ENCODE results near the gene FGF1.
A peak's percentile ranks its signal among the peaks of the same experiment; 100 is the strongest.

Gene FGF1

DNA sequence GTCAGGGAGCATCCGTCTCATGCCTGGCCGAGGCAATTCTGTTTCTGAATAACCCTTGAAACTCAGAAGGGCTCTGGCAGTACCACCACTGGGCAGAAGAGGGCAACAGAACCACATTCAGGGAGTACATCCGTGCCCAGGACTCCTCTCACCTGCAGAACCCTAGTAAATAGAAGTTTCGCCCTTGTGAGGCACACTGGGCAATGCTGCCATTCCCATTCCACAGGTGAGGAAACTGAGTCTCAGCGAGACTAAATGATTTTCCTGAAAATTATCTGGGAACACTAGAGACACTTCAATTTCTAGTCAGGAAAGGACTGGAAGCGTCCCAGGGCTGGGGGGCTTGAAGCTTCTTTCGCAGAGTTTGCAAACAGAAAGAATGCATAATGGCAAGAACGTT, 74.7 kb downstream of the FGF1 start:
- peak; percentile 72 for DNase-seq (ENCODE audit: low spot score)

GRCh38 chr5:142610176-142611001, 75.5 kb downstream of the FGF1 start:
- DNase-seq (ENCODE audit: low spot score), result no peak

DNA sequence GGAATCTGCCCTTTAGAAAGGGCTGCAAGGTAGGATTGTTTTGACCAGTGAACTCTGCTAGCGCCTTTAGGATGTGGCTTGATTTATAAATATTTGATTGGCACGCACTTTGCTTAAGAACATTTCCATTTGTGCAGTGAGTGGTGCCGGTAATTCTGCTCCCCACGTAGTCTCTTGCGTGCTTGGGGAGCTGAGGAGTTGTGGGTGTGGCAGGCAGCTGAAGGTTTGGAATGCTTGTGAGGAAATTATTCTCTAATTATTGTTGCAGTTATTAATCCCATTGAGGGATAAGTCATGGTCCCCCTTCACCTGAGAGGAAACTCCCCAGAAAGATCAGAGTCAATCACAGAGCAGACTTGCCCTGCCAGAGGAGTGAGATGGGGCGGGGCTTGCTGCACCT, 76.7 kb downstream of the FGF1 start:
- DNase-seq (ENCODE audit: low spot score), result no peak

DNA sequence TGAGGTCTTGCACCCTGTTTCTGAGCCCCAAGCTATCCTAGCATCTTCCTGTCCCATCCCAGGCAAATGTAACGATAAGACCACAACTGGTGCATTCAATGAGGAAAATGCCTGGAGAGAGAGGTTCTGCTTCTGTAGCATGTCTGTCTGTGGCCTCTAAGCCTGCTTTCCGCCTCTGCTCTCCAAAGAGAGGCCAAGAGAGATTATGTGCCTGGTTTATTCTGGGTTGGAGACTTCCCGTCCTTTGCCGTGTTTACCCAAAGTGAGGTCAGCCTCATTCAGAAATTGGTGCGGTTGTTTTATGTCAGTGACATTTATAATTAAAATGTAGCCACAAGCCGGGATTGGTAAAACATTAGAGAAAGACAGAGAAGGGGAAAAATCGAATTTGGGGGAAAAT, 77.8 kb downstream of the FGF1 start:
- no peak for DNase-seq (ENCODE audit: low spot score)

DNA sequence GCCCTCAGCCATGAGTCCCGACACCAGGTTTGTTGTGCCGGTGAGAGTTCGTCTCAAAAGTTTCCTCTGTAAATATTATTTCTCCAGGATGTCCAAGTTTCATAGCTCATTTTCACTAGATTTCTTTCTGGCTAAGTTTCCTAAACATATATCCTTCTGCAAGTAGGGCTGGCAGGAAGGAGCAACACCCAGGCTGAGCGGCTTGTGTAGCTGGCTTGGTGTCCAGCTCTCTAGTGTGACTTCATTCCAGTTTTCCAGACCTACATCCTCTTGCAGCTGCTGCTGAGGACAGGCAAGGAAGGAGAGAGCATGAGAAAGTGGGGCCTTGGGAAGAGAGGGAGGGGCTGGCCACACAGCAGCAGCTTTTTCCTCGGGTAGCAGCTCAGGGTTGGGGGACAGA, 80.3 kb downstream of the FGF1 start:
- DNase-seq (ENCODE audit: low spot score), result no peak

- DNase-seq (ENCODE audit: low spot score), result peak; percentile 50
Measured at GRCh38 chr5:142602720-142603245, 83.1 kb downstream of the FGF1 start.

GRCh38 chr5:142601432-142601831, 84.5 kb downstream of the FGF1 start:
- no peak for DNase-seq (ENCODE audit: low spot score)

GRCh38 chr5:142600611-142601358, 85.1 kb downstream of the FGF1 start:
- DNase-seq (ENCODE audit: low spot score), result no peak

GRCh38 chr5:142600092-142600491, 85.8 kb downstream of the FGF1 start:
- DNase-seq (ENCODE audit: low spot score), result no peak

DNA sequence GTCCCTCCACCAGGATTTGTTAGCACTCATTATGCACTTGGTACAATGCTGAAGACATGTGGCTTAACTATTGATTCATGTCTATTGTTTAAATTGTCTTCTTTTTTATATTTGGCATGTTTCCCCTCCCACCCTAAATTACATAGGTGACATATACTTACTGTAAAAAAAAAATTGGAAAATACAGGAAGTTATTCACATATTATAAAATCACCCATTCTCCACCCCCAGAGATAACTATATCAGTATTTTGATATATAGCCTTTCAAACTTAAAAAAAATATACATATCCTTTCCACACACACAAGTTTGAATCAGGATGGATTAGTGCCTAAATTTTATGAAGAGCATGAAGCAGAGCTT, 87.6 kb downstream of the FGF1 start:
- no peak for DNase-seq (ENCODE audit: low spot score)

- DNase-seq (ENCODE audit: low spot score), result peak; percentile 68
Measured at GRCh38 chr5:142597546-142598337, 88.1 kb downstream of the FGF1 start.

- no peak for DNase-seq (ENCODE audit: low spot score)
Measured at GRCh38 chr5:142597025-142597424, 88.9 kb downstream of the FGF1 start.

DNA sequence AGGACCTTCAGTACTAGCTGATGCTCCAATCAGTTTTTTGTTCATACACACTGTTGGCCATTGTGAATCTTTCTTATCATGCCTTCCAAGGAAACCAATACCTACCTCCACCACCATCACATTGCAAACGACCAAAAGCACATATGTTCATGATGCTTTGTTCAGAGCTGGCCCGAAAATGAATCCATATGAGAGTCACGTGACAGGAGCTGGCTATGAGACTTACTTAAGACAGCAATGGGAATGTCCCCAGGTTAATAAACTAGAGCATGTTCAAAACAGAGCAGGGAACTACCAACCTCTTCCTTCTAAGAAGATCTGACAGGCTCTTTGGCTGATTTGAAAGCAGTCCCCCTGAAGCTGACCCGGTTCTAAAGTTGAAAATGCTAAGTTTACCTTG, 93.5 kb downstream of the FGF1 start:
- no peak for DNase-seq (ENCODE audit: low spot score)

DNA sequence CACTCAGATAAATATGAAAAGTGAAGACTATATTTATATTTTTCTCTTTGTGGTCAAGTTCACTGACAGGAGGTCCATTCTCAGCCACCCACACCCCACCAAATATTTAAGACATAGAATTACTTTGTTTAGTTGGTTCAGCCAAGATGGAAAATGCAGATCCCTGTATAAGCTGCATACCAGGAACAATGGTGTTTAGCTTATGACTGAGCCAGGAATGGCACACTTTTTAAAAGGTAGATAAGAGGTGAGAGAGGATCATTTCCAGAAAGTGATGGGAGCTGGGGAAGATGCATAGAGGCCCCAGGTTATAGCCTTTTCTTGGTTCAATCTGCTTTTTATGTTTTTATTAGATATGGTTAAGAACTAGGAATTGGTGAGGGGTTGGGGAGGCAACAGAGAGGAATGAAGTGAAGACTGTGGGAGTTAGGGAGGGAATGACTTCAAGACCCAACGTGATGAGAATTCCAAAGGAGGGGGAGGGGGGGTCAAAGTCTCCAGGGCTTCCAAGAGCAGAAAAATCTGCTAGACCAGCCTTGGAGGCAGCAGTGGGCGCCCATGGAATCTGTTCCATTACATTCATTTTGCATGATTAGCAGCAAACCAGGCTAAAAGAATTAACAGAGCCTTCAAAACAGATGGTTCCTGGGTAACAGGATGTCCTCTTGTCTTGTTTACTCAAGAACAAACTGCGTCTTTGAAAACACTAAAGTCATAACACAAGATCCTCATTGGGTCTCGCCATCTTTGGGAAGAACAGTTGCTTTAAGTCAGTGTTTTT, 95.2 kb downstream of the FGF1 start:
- no peak for DNase-seq (ENCODE audit: low spot score)

GRCh38 chr5:142589720-142590119, 96.2 kb downstream of the FGF1 start:
- no peak for DNase-seq (ENCODE audit: low spot score)

DNA sequence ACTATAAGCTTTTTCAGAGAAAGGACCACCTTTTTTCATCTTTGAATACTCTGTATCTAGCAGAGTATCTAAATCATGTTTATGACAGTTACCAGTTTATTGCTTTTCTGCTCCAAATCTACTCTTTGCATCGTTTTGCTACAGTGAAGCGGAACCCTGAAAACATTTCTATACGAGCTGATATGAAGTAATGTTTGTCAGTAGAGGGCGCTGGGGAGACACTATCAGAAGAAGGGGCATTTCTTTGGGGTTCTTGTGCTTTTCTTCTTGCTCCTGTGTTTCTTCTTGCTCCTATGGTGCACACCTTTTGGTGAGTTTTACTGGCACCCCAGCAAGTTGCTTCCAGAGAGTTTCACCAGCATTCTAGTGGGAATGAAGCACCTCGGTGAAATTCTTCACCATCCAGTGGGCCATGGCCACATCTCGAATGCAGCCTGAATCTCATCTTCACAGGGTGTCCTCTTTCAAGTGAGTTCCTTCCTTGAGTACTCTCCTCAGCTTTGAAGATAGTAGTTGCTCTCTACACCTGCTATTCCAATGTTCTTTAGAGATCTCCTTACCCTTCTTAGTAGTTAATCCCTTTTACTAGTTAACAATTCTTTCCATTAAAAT, 98.4 kb downstream of the FGF1 start:
- DNase-seq (ENCODE audit: low spot score), result peak; percentile 18

GRCh38 chr5:142586552-142586951, 99.3 kb downstream of the FGF1 start:
- no peak for DNase-seq (ENCODE audit: low spot score)

DNA sequence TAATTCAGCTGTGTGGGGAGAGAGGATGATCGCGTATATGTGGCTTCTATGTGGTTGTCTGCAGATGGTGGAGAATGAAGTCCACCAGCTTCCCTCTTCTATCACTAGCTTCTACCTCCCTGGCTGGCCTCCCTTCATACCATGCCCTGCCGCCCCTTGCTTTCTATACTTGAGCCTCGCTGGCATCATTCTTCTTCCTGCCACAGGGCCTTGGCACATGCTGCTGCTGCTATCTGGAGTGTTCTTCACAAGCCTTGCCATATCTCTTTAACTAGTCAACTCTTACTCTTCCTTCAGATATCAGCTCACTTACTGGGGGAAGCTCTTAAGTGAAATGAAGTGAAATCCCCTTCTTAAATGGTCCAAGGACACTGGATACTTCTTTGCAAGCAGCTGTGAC, 100.4 kb downstream of the FGF1 start:
- no peak for DNase-seq (ENCODE audit: low spot score)

DNA sequence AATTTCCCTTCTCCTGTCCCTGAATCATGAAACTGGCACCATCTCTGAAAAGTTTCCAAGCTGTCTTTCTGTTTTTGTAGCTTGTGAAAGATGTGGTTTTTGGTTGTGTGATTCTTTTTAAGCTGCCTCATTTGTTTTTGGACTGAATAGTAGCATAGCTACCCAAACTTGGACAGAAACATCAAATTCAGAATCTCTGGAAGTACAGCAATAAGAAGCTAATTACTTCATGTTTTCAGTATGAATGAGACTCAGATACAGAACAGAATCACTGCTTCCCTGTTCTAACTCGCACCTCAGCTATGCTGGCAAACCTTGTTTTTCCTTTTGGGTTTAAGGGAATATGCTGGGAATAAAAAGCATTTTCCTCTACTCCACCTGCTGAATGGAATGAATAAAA, 101.0 kb downstream of the FGF1 start:
- no peak for DNase-seq (ENCODE audit: low spot score)

DNA sequence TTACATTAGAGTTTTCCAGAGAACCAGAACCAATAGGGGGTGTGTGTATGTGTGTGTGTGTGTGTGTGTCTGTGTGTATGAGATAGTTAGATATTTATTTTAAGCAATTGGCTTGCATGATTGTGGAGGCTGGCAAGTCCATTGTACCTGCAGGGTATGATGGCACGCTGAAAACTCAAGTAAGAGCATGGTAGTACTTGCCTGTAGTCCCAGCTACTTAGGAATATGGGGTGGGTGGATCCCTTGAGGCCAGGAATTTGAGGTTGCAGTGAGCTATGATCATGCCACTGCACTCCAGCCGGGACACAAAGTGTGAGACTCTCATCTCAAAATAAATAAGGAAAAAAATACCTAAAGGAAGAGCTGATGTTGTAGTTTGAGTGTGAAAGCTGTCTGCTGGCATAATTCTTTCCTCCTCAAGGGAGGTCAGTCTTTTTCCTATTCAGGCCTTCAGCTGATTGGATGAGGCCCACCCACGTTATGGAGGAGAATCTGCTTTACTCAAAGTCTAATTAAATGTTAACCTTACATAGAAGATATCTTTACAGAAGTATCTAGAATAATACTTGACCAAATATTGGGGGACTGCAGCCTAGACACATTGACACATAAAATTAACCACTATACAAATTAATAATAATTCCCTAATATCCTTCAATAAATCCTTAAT, 107.6 kb downstream of the FGF1 start:
- no peak for DNase-seq (ENCODE audit: low spot score)

DNA sequence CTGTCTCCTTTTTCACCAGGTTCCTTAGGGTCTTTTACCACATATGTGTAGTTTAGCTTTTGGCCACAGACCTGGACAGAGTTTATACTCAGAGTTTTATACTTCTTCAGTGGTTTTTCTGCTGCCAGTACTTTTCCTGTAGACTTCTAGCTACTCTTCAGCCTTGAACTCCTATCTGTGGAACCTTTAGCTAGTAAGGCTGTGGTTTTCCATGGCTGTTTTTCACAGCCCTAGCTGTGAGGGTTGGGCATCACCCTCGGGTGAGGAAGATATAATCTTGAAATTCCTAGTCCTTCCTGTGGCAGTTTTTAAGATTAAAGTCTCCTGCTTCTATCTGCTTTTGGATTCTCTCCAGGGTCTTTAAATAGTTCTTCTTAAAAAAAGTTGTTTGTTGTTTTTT, 109.1 kb downstream of the FGF1 start:
- no peak for DNase-seq (ENCODE audit: low spot score)
